WERI-Rb-1 (cell line): Measurements from ENCODE around the gene OBSCN.

ENCODE experiments used
- DNase-seq: peaks from one replicate; pipeline ENCODE4 v3.0.0-alpha.2; 2020
- H3K27ac ChIP-seq: fragments of 250-450 bp; sonication (Bioruptor Pico); 2 replicates; pipeline ENCODE4 v1.5.1; 2020; ENCODE audit warnings: mild to moderate bottlenecking, moderate library complexity
- H3K27me3 ChIP-seq: fragments of 250-450 bp; sonication (Bioruptor Pico); 2 replicates; pipeline ENCODE4 v1.5.1; 2021; ENCODE audit warnings: mild to moderate bottlenecking, low read depth, moderate library complexity; ENCODE audit not compliant: insufficient read depth, severe bottlenecking
- H3K36me3 ChIP-seq: fragments of 250-450 bp; sonication (Bioruptor Pico); 2 replicates; pipeline ENCODE4 v1.5.1; 2020; ENCODE audit warnings: mild to moderate bottlenecking, moderate library complexity
- H3K4me3 ChIP-seq: 2 replicates; pipeline ENCODE4 v1.5.1; 2011; ENCODE audit warnings: low read depth, mild to moderate bottlenecking, control low read depth, low read length
- H3K9me3 ChIP-seq: fragments of 250-450 bp; sonication (Bioruptor Pico); 2 replicates; pipeline ENCODE4 v1.5.1; 2021; ENCODE audit warnings: mild to moderate bottlenecking, moderate library complexity; ENCODE audit not compliant: severe bottlenecking
- CTCF ChIP-seq: IDR thresholded peaks from 2 replicates; pipeline ENCODE4 v1.5.1; 2011; ENCODE audit warnings: low read depth, mild to moderate bottlenecking, control low read depth, inconsistent platforms, low read length

OBSCN gene

DNA sequence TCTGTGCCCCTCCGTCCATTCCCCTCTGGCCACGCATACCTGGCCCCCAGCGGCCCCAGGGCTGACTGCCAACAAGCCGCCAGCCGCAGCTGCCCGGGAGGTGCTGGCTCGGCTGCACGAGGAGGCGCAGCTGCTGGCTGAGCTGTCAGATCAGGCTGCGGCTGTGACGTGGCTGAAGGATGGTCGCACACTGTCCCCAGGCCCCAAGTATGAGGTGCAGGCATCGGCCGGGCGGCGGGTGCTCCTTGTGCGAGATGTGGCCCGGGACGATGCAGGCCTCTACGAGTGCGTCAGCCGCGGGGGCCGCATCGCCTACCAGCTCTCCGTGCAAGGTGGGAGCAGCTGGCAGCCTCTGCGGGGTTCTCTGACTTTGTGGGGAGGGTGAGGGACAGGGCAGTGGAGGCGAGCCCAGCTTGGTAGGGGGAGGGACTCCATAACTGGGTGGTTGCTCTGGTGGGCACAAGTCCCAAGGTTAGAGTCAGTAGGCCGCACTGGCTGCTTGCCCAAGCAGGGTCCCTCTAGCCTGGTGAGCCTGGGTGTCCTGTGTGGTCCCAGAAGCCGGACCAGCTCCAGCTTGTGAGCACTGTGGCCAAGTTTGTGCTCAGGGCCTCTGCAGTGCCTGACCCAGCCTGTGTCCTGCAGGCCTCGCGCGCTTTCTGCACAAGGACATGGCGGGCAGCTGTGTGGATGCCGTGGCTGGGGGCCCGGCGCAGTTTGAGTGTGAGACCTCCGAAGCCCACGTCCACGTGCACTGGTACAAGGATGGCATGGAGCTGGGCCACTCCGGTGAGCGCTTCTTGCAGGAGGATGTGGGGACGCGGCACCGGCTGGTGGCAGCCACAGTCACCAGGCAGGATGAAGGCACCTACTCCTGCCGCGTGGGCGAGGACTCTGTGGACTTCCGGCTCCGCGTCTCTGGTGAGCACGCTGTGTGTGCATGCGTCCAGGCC lies 8.8 kb downstream of the OBSCN start:
- no peak for DNase-seq
- Histone ChIP-seq H3K4me3 (no peak overlapping the region), H3K36me3 (no peaks in the 10 kb centered on the region), H3K27me3 (no peaks in the 10 kb centered on the region), H3K27ac (no peak overlapping the region), H3K9me3 (no peaks in the 10 kb centered on the region)
- TF ChIP-seq CTCF, result no peak

- DNase-seq, result no peak
- Histone ChIP-seq H3K9me3 (no peaks in the 10 kb centered on the region), H3K4me3 (no peak overlapping the region), H3K27me3 (no peaks in the 10 kb centered on the region), H3K27ac (peak overlapping the region; percentile 40), H3K36me3 (no peaks in the 10 kb centered on the region)
- peak; percentile 38; the same call in 1 of the 2 replicates for TF ChIP-seq CTCF
These were observed 9.9 kb downstream of the OBSCN start for GRCh38 chr1:228217551-228218344.

DNA sequence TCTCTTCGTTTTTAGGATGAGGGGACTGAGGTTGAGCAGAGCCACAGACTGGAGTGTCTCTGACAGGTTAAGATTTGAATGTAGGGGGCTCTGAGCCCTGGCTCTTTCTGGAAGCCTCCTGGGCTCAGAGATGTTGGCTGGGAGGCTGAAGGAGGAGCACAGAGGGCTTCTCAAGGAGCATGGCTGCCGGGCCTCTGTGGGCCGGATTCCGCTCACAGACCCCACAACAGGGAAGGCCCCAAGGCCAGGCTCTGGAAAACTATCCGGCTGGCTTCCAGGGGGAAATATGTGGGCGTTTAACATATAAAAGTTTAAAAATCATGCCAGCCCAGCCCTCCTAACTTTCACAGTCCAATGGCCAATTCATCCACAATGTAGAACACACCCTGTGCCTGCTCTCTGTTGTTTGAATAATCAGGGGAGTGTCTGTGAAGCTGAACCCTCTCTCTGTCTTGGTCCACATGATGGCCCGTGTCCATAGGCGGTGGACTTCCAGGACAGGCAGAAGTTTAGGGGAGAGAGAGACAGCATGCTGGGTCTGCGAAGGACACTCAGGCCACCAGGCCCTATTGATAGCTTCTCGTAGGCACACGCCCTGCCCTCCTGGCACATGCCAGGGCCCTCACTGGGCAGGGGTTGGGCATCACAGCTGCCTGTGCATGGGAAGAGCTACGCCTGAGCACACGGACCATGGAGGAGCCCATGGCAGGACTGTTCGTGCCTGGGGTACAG lies 10.8 kb downstream of the OBSCN start:
- H3K9me3 ChIP-seq, result no peaks in the 10 kb centered on the region
- H3K4me3 ChIP-seq, result no peak overlapping the region
- no peak overlapping the region for H3K27ac ChIP-seq
- DNase-seq, result no peak
- H3K36me3 ChIP-seq, result no peaks in the 10 kb centered on the region
- no peak for TF ChIP-seq CTCF
- no peaks in the 10 kb centered on the region for H3K27me3 ChIP-seq

DNA sequence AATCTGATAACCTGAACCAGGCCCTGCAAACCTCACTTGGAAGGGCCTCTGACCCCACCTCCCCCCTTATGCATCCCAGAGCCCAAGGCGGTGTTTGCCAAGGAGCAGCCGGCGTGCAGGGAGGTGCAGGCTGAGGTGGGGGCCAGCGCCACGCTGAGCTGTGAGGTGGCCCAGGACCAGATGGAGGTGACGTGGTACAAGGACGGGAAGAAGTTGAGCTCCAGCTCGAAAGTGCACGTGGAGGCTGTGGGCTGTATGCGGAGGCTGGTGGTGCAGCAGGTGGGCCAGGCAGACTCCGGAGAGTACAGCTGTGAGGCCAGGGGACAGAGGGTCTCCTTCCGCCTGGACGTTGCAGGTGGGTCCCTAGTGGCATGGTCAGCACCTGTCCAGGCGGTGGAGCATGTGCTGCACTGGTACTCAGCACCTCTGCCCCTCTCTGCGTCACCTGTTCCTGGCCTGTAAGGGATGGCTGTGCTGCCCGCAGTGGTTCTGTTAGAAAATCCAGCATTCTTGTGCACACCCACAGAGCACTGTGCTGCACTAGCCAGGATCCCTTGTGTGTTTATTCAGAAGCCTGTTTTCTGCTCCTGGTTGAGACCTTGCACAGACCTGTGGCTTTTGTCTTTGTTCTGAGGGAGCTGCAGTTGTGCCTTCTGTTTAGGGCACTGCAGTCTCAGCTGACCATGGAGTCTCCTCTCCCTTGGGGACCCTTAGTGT lies 11.6 kb downstream of the OBSCN start:
- Histone ChIP-seq H3K36me3 (no peaks in the 10 kb centered on the region), H3K9me3 (no peaks in the 10 kb centered on the region), H3K27me3 (no peaks in the 10 kb centered on the region), H3K27ac (no peak overlapping the region), H3K4me3 (no peak overlapping the region)
- TF ChIP-seq CTCF, result no peak
- DNase-seq, result no peak
